Measurements from ENCODE around the gene PDE3A. TPM values are rescaled to one million over a fixed set of nuclear protein-coding genes. Genes with fewer than 3 reads are reported as not detected.
"Not testable (repeated sequence)": the region's sequence is repeated elsewhere in the genome, so short reads cannot be mapped to it uniquely, and the experiment has no call there.

PDE3A gene
- not detected in 2 replicates for total RNA-seq (2014; rRNA removed; shearing (Covaris generic))

DNA sequence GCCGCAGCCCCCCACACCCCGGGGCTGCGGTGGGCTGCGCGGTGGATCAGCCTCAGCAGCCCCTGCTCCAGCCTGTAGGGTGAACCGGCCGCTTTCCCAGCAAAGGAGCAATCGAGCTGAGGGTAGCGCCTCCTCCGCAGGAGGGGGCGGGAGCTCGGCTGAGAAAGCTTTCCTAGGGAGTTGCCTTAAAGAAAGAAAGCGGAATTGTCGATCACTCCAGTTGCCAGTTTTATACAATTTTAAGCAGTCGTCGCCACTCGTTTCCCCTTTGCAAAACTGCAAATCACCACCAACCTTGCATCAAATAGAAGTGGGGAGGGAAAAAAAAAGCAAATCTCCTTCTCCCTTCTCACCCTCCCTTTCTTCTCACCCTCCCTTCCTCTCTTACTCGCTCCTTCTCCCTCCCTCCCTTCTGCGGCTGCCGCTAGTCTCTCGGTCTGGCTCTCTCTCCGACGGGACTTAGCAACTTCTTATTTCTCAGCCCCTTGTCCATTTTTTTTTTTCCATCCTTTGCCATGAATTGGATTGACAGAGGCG, at the start of gene PDE3A:
TSS of gene PDE3A (plus strand) at position 424 of the 537 bp plus-strand sequence. CDS start 748 bp downstream, outside the sequence.
- DNase-seq (ENCODE audit: low spot score), result no peak

DNA sequence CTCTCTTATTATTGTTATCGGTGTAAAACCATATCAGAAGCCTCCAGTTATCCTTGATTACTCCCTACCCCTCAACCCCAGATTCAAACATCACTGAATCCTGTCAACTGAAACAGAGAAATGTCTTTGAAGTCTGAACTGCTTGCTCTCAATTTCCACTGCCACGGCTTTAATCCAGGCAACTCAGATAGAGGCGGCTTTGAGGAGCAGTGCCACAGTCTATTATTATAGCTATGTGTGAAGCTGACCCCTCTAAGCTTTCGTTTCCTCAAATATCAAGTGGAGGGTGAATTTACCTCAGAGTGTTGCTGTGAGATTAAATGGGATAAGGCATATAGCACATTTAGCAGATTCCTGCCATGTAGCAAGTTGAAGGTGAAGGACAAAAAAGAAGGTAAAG, 49.0 kb upstream of the PDE3A start:
- DNase-seq (ENCODE audit: low spot score), result no peak

DNA sequence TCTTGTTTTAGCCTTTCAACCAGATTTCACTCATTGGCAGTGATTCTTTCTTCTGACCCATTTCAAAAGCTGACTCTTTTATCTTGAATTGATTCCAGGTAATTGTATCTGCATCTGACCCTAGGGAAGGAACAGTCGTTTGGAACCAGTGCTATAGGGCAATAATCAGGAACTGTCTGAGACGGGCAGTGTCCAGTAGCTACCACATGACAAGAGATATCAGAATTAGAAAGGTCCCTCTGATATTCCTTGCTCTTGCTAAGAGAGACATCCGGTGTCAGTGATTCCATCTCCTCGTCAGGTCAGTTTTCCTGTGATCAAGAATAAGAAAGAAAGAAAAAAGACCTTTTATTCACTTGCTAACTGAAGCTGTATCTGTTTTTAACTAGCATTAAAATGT, 47.8 kb upstream of the PDE3A start:
- no peak for DNase-seq (ENCODE audit: low spot score)

DNA sequence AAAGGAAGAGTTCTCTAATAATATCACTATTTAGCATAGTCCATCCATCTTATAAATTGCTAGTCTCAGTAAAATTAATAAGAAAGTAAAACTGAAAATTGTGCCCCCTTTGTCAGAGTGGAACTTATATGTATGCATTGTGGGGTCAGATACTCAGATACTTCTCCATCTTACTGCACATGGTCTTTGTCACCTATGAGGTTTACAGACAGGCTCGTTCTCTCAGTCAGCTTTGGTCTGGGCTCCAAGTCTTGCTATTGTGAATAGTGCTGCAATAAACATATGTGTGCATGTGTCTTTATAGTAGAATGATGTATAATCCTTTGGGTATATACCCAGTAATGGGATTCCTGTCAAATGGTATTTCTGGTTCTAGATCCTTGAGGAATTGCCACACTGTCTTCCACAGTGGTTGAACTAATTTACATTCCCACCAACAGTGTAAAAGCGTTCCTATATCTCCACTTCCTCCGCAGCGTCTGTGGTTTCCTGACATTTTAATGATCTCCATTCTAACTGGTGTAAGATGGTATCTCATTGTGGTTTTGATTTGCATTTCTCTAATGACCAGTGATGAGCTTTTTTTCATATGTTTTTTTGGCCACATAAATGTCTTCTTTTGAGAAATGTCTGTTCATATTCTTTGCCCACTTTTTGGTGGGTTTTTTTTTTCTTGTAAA, 37.4 kb upstream of the PDE3A start:
- not testable (repeated sequence) for DNase-seq (ENCODE audit: low spot score)

DNA sequence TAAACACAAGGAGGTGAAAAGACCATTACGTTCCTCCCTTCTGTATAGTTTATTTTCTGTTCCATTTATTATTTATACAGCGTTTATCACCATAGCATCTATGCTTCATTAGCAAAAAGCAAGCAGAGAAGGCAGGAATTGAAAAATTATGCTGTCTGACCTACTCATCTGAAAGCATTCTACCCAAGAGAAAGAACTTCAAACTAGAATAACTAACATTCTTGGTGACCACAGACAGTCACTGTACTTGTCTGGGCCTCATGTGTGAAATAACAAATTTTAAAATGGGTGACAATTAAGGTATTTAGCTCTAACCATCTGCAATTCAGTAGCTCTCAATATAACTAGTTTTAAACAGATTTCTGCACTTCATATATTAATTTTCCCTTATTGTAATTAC, 29.3 kb upstream of the PDE3A start:
- no peak for DNase-seq (ENCODE audit: low spot score)

DNA sequence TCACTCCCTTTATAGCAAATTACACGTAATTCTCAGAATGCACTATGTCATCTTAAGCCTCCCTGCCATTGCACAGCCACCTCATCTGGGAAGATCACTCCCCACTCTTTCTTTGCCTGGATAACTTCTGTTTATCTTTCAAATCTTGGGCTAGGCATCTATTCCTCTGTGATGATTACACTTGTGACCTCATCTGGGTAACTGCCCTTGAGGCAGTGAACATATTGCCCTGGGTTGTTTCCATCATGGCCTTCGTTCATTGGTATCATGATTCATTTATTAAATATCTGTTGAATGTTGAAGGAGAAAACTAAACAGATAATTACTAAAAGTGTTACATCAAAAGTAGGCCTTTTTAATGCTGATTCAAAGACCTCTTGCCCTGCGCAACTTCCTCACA, 26.2 kb upstream of the PDE3A start:
- no peak for DNase-seq (ENCODE audit: low spot score)

DNA sequence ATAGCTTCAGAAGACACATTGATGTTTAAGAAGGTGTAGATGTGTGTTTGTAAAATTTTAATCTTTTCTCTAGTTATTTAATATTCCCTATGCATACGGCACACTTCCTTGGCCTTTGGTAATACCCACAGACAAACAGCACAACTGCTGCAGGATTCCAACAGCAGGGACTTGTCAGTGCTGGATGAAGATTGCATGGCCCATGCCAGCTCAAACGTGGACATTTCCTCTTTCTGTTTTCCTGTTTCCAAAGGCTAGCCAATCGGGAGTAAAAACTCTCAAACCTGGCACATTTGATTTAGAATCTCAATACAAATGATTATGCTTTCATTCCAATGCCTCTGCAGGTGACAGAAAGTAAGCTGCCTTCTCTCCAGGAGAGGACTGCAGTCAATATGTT, 22.5 kb upstream of the PDE3A start:
- no peak for DNase-seq (ENCODE audit: low spot score)

DNA sequence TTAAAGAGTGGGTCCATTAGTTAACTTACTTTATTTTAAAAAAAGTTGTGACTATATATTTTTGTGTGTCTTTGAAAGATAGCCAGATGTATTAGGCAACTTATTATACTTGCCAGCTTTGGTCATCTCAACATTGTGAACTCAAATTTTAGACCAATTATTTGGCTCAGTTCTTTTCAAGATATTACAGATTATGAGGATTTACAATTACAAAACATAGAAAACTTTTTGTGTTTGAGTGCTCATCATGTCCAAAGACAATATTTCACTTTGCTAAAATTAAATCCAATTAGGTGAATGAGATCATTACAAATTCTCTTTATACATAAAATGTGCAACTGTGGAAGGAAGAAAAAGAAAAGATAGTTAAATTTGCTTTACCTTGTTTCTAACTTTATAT, 18.3 kb upstream of the PDE3A start:
- no peak for DNase-seq (ENCODE audit: low spot score)

DNA sequence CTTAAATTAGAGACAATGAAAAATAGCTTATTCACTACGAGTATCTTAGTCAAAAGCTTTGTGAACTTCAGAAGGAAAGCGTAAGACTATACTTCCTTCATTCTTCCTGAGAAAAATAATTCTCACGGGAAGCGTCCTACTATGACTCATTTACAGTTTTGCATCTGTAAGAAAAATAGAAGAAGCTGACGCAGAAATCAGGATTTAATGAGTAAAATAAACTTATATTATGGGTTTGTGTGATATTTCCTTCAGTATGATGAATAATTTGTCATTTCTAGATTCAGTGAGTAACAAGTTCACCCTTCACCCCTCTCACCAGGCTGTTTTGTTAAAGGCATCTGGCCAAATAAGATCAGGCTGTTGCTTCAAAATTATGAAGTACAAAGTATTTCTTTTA, 17.8 kb upstream of the PDE3A start:
- no peak for DNase-seq (ENCODE audit: low spot score)

DNA sequence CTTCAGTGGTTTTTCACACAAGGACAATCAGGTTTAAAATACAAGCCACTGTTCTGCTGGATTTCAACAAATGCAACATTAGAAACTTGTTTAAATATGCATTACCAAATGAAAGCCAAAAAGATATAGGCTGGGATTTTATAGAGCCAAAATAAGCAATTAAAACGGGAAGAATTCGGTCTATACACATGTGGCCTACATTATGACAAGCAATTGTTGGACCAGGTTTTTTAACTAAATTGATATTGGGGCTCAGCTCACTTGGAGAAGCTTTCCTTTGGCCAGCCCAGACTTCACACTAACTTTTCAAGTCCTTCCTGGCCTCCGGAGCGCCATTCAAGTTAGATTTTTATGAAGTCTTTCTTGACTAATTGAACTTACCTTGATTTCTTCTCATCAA, 16.9 kb upstream of the PDE3A start:
- DNase-seq (ENCODE audit: low spot score), result no peak

DNA sequence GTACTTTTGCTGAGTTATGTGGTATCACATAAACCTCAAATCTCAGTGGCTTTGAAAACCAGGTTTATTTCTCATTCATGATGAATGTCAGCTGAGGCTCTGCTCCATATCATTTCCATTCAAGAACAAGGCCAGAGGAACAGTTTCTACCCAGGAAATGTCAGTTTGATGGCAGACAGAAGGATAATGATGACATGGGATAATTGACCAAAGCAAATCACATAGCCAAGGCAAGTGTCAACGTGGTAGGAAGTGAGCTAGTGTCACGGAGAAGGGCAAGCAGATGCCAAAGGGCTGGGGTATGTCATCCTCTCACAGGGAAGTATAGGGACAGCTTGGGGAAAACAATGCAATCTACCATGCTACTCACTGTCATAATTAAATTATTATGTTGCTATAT, 12.3 kb upstream of the PDE3A start:
- DNase-seq (ENCODE audit: low spot score), result no peak

DNA sequence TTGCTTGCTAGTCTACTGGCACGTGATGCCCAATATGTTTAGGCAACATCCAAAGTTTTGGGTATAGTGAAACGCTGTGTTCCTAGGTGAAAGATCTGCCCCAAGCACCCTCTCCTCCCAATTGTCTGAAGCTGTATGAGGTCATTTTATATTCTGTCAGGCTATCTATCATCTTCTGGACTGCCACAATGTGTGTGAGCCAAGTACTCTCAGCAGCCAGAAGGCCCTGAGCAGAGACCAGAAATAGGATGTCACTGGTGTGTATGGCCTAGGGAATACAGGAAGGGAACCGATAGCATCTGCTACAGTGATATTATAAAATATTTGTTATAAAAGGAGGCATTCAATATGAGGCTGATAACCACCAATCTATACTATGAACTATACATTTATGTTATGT, 7.9 kb upstream of the PDE3A start:
- no peak for DNase-seq (ENCODE audit: low spot score)

DNA sequence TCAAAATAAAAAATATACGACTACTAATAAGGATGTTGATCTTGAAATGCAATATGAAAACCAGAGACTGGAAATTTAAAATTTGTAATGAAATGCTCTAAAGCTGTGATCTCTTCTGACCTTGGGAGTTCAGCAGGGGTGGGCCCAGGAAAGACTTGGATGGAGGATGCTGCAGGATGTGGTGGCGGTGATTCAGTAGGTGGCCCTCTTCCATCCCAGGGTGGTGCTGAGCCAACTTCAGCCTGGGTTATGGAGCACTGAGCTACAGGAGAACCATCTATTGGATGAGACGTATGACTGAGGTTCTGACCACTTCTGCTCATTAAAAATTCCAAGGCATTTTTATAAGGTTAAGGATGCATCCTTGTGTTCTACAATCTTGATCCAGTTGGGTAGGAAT, 6.9 kb upstream of the PDE3A start:
- DNase-seq (ENCODE audit: low spot score), result no peak

DNA sequence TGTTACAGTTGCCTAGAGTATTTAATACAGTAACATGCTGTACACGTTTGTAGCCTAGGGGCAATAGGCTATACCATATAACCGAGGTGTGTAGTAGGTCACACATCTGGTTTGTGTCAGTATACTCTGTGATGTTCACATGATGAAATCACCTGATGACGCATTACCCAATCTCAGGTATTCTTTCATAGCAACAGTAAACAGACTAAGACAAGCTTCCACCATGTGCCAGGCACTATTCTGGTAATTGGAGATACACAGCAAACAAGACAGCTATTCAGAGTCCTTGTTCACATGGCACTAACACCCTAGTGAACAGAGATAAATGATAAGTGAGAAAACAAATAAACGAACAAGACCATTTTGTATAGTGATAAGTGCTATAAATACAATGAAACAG, 3.8 kb upstream of the PDE3A start:
- DNase-seq (ENCODE audit: low spot score), result no peak

DNA sequence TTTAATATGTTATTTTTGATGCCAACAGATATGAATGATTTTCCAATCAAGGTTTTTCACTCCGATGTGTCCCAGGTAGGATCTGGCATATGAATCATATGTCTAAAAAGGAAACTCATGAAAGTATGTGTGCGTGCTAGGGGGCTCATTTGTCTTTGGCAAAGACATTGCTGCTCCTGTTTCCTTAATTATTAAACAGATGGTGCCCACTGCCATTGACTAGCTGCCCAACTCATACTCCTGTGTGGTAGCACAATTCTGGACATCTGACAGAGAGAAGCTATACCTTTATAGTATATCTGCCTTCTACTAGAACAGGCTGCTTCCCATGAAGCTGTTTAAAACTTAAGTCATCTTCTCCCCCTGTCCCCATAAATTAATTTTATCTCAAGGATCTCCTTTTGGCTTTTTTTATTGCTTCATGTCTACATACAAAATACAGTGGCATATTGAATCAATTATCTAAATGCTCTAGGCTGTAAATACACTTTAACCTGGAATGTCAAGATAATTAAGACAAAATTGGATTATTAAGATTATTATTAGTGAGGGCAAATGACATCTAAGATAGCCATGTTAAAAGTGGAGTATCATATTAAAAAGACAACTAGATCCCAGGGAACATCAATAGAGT, 1.4 kb upstream of the PDE3A start:
- no peak for DNase-seq (ENCODE audit: low spot score)

DNA sequence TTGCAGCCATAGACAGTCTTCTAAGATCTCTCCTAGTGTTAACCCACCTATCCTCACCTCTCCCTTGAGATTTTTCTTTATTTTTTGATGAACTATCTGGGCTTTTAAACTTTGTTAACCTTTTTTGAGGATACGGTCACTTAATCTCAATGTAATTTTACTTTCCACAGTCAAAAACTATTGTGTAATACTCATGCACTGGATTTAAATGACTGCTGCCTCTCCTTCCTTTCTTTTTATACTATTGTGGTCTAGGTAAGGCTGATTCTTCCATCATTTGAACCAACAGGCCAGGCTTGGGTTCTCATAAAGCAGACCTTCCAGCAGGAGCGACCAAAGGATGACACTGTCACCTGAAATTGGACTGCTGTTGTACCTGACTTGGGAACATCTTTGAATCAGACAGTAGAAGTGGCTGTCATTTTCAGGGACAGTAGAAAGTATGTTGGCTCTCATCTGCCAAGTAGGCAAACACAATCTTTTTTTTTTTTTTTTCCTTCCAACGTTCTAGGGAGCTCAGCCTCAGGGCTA, 689 bp upstream of the PDE3A start:
- no peak for DNase-seq (ENCODE audit: low spot score)

DNA sequence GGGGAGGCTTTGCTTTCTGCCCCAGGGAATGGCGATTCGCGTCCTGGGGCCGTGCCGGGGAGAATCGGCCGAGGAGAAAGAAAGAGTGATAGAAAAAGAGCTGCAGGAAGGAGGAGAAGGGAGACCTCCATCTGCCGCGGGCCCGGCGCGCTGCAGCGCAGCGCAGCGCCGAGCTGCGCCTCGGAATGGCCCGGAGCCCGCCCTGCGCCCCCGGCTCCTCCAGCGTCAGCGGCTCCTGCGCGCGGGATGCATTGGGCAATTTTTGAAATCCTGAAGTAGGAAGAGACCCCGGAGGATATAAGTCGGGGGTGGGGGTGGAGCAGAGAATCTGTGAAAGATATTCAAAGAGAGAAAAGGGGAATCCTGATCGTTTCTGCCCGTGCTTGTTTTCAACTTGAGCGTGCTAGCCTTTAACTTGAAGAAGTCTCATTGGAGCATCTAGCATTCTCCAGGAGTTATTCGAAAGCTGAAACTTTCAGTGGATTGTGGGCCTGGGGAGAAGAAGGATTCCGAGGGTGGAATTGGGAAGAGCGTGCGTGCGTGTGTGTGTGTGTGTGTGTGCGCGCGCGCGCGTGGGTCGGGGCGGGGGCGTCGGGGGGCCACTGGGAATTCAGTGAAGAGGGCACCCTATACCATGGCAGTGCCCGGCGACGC, 441 bp downstream of the PDE3A start:
- no peak for DNase-seq (ENCODE audit: low spot score)

DNA sequence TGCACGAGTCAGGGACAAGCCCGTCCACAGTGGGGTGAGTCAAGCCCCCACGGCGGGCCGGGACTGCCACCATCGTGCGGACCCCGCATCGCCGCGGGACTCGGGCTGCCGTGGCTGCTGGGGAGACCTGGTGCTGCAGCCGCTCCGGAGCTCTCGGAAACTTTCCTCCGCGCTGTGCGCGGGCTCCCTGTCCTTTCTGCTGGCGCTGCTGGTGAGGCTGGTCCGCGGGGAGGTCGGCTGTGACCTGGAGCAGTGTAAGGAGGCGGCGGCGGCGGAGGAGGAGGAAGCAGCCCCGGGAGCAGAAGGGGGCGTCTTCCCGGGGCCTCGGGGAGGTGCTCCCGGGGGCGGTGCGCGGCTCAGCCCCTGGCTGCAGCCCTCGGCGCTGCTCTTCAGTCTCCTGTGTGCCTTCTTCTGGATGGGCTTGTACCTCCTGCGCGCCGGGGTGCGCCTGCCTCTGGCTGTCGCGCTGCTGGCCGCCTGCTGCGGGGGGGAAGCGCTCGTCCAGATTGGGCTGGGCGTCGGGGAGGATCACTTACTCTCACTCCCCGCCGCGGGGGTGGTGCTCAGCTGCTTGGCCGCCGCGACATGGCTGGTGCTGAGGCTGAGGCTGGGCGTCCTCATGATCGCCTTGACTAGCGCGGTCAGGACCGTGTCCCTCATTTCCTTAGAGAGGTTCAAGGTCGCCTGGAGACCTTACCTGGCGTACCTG, 1.1 kb downstream of the PDE3A start:
- DNase-seq (ENCODE audit: low spot score), result no peak

DNA sequence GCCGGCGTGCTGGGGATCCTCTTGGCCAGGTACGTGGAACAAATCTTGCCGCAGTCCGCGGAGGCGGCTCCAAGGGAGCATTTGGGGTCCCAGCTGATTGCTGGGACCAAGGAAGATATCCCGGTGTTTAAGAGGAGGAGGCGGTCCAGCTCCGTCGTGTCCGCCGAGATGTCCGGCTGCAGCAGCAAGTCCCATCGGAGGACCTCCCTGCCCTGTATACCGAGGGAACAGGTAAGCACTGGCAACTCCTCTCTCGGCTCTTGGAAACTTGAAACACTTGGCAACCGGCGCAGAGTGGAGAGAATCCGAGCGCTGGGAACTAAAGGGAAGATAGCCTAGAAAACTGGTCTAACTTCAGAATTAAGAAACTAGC, 1.7 kb downstream of the PDE3A start:
- no peak for DNase-seq (ENCODE audit: low spot score)

DNA sequence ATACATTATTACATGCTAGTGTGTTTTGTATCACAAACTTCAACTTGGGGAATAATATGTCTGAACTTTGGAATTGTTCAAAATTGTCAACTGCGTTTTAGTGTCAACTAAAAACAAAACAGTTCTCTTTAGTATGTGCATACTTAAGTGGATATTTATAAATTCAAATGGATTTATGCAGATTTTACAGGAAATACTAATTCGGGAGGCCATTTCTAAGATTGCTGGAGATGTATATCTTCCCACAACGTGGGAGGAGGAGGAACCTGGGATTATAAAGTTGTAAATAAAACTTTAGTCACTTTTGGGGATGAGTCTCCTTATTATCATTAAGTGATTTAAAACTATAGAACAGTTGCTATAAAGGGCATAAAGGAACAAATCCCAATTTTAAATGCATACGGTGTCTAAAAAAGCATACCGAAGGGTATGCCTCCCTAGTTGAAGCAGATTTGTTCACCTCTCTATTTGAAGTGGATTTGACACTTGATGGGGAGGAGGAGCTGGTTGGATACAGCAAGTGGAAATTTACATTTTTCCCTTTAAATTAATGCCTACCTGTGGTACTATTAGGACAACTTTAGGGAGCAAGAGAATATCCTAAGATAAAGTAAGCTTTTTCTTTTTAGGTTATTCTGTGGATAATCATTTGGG, 2.7 kb downstream of the PDE3A start:
- no peak for DNase-seq (ENCODE audit: low spot score)

DNA sequence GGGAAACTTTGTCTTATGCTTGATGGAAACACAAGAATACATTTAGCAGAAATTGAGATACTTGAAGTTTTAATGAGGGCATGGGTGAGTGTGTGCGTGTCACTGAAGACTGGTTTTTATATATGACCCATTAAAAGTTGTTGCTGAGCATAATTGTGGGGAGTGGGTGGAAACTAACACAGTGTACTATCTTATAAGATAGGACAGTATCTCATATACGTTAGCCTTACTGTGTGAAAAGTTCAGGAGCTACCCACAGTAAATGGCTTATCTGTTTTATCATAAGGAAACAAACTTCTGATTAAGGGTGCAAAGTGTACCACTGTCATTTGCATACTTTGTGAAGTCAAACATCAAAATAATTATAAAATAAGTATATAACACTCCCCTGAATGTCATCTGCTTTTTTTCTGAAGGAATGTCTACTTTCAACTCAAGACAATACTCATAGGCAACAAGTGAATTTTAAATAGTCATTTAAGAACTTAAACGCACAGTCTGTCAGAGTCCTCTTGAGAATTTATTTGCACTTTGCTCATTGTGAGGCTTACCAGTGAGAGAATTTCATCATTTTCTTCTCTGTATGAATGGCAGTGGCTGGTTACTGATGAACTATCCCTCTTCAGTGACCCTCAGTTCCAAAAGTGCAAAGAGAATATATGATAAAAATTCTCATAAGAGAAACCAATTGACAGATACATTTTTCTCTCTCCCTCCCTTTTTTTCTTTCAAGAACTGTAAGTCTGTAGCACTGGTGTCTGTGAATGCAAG, 4.2 kb downstream of the PDE3A start:
- no peak for DNase-seq (ENCODE audit: low spot score)
